Hepatocyte (in vitro differentiated cells): ENCODE results near the gene CHTOP. TPM values are rescaled to one million over a fixed set of nuclear protein-coding genes. Genes with fewer than 3 reads are reported as not detected.

Experiments
- DNase-seq: peaks from one replicate; pipeline ENCODE4 v3.0.0-alpha.2; 2016; ENCODE audit warnings: low spot score
- H2AFZ ChIP-seq: fragments of 200-600 bp; sonication (generic); 2 replicates; pipeline ENCODE4 v1.6.0; 2016; ENCODE audit warnings: antibody characterized with exemption, mild to moderate bottlenecking
- H3K27ac ChIP-seq: fragments of 200-600 bp; sonication (generic); 2 replicates; pipeline ENCODE4 v1.5.1; 2016; ENCODE audit warnings: mild to moderate bottlenecking
- H3K27me3 ChIP-seq: fragments of 200-600 bp; sonication (generic); 2 replicates; pipeline ENCODE4 v1.6.1; 2016
- H3K36me3 ChIP-seq: fragments of 200-600 bp; sonication (generic); replicated peaks from 2 replicates; pipeline ENCODE4 v1.5.1; 2016; ENCODE audit warnings: low read depth; ENCODE audit not compliant: insufficient read depth
- H3K4me1 ChIP-seq: fragments of 200-600 bp; sonication (generic); 2 replicates; pipeline ENCODE4 v1.5.1; 2016; ENCODE audit warnings: mild to moderate bottlenecking, moderate library complexity; ENCODE audit not compliant: insufficient read depth
- H3K4me2 ChIP-seq: fragments of 200-600 bp; sonication (generic); 2 replicates; pipeline ENCODE4 v1.6.0; 2016
- H3K4me3 ChIP-seq: fragments of 200-600 bp; sonication (generic); 2 replicates; pipeline ENCODE4 v1.5.1; 2016; ENCODE audit warnings: mild to moderate bottlenecking
- H3K79me2 ChIP-seq: fragments of 200-600 bp; sonication (generic); 2 replicates; pipeline ENCODE4 v1.6.0; 2017; ENCODE audit warnings: mild to moderate bottlenecking
- H3K9me2 ChIP-seq: fragments of 200-600 bp; sonication (generic); replicated peaks from 2 replicates; pipeline ENCODE4 v1.6.0; 2017; ENCODE audit warnings: mild to moderate bottlenecking; ENCODE audit not compliant: insufficient read depth
- H3K9me3 ChIP-seq: fragments of 200-600 bp; sonication (generic); 2 replicates; pipeline ENCODE4 v1.5.1; 2016; ENCODE audit warnings: low read depth, mild to moderate bottlenecking
- H4K20me1 ChIP-seq: fragments of 200-600 bp; sonication (generic); 2 replicates; pipeline ENCODE4 v1.6.0; 2016; ENCODE audit warnings: mild to moderate bottlenecking; ENCODE audit not compliant: insufficient read depth, poor library complexity, severe bottlenecking
- CTCF ChIP-seq: fragments of 200-600 bp; sonication (generic); IDR thresholded peaks from 2 replicates; pipeline ENCODE4 v1.5.1; 2016; ENCODE audit warnings: antibody characterized with exemption, mild to moderate bottlenecking; ENCODE audit not compliant: poor library complexity
- EZH2 ChIP-seq: fragments of 200-600 bp; sonication (generic); IDR thresholded peaks from 2 replicates; pipeline ENCODE4 v1.6.1; 2016; ENCODE audit warnings: antibody characterized with exemption, mild to moderate bottlenecking, borderline replicate concordance
- EZH2phosphoT487 ChIP-seq: fragments of 200-600 bp; sonication (generic); IDR thresholded peaks from one replicate; pipeline ENCODE4 v1.6.1; 2018; ENCODE audit warnings: antibody characterized with exemption, mild to moderate bottlenecking, low read depth, moderate library complexity; ENCODE audit not compliant: unreplicated experiment, severe bottlenecking
- WGBS: methylation state at CpG from one replicate; pipeline ENCODE4 v1.1.6; 2016; ENCODE audit warnings: low lambda C conversion rate; ENCODE audit errors: missing lambda C conversion rate; 5-methylcytosine and 5-hydroxymethylcytosine counted together
- polyA plus RNA-seq: library from polyadenylated mRNA; unstranded; fragments of >200 nt; fragmentation: Nextera tagmentation; extraction: Ambion mirVana; gene quantifications from 2 replicates; pipeline ENCODE4 v1.2.1, GENCODE V29; 2016
- total RNA-seq: library from RNA; depleted of rRNA; stranded (reverse); fragments of >200 nt; gene quantifications from 2 replicates; pipeline ENCODE4 v1.2.3, GENCODE V29; 2014

The CHTOP gene
- total and polyA plus RNA-seq, 2 experiments from 2014 or later = 50.7 to 65.5 TPM

- no peaks in the 10 kb centered on the region for H3K9me3 ChIP-seq
- H3K4me1 ChIP-seq = peaks cover 36% of the 10 kb centered on the region
- peak overlapping the region; percentile 91 for H2AFZ ChIP-seq
- no peaks in the 10 kb centered on the region for H3K9me2 ChIP-seq
- no peaks in the 10 kb centered on the region for H3K27me3 ChIP-seq
- WGBS = 80% methylated on average over 3 of the region's 3 CpGs
- peak overlapping the region; percentile 68 for H3K4me3 ChIP-seq
- no peaks in the 10 kb centered on the region for H4K20me1 ChIP-seq
- H3K36me3 ChIP-seq = no peaks in the 10 kb centered on the region
- peak overlapping the region; percentile 96 for H3K4me2 ChIP-seq
- TF ChIP-seq CTCF = no peak
- TF ChIP-seq EZH2phosphoT487 = no peak
- no peak for TF ChIP-seq EZH2
- DNase-seq = no peak
- peaks cover 15% of the 10 kb centered on the region for H3K79me2 ChIP-seq
- H3K27ac ChIP-seq = peak overlapping the region; percentile 96
Measured at GRCh38 chr1:153626477-153626903, 7.4 kb upstream of the CHTOP start.

GRCh38 chr1:153626904-153627714, 6.8 kb upstream of the CHTOP start, which contains the start of gene S100A13:
TSS of gene S100A13 (minus strand) at chr1:153627505. CDS start at chr1:153626472, 1,033 bp downstream.
- WGBS = 3% methylated on average over 28 of the region's 28 CpGs
- Histone ChIP-seq H3K4me1 (peaks cover 39% of the 10 kb centered on the region), H3K4me2 (peak within 1 kb of the TSS; percentile 96), H3K9me3 (no peaks in the 10 kb centered on the region), H3K36me3 (no peaks in the 10 kb centered on the region), H3K27ac (peak within 1 kb of the TSS; percentile 96), H3K9me2 (no peaks in the 10 kb centered on the region), H2AFZ (peak within 1 kb of the TSS; percentile 91), H3K27me3 (no peaks in the 10 kb centered on the region), H4K20me1 (no peaks in the 10 kb centered on the region), H3K4me3 (peak within 1 kb of the TSS; percentile 68), H3K79me2 (peaks cover 15% of the 10 kb centered on the region)
- TF ChIP-seq CTCF (peak; percentile 75), EZH2phosphoT487 (no peak)
- peak; percentile 91 for DNase-seq

- H3K36me3 ChIP-seq = no peaks in the 10 kb centered on the region
- DNase-seq = no peak
- H3K79me2 ChIP-seq = peaks cover 15% of the 10 kb centered on the region
- H3K4me3 ChIP-seq = peak within 1 kb of the TSS; percentile 68
- no peaks in the 10 kb centered on the region for H3K9me3 ChIP-seq
- H2AFZ ChIP-seq = peak within 1 kb of the TSS; percentile 91
- WGBS = 68% methylated on average over 10 of the region's 10 CpGs
- peaks cover 39% of the 10 kb centered on the region for H3K4me1 ChIP-seq
- peak within 1 kb of the TSS; percentile 96 for H3K4me2 ChIP-seq
- H3K27me3 ChIP-seq = no peaks in the 10 kb centered on the region
- no peaks in the 10 kb centered on the region for H3K9me2 ChIP-seq
- H4K20me1 ChIP-seq = no peaks in the 10 kb centered on the region
- TF ChIP-seq EZH2 (no peak), CTCF (no peak), EZH2phosphoT487 (no peak)
- H3K27ac ChIP-seq = peak within 1 kb of the TSS; percentile 96
Measured at GRCh38 chr1:153627715-153628626, 5.9 kb upstream of the CHTOP start, which contains the start of gene S100A1. TSS of gene S100A1 (plus strand) at chr1:153628434. CDS start at chr1:153630522, 2,088 bp downstream.
